Dendritic cell treated with granulocyte-macrophage colony-stimulating factor and Interleukin-4, amounts not matched to agents 40 ng/mL and 50 ng/mL, for 4 days (primary cell): ENCODE results near the gene ATL1.

Source experiments
- H3K27ac Mint-ChIP-seq: one replicate; pipeline ENCODE4 v1.8.0; 2022; ENCODE audit warnings: mild to moderate bottlenecking, mixed read lengths
- H3K27me3 Mint-ChIP-seq: one replicate; pipeline ENCODE4 v1.8.0; 2022; ENCODE audit warnings: mild to moderate bottlenecking, mixed read lengths
- H3K36me3 Mint-ChIP-seq: one replicate; pipeline ENCODE4 v1.8.0; 2022; ENCODE audit warnings: low read depth, mixed read lengths
- H3K4me1 Mint-ChIP-seq: one replicate; pipeline ENCODE4 v1.8.0; 2022; ENCODE audit warnings: low read depth, mixed read lengths
- H3K4me3 Mint-ChIP-seq: one replicate; pipeline ENCODE4 v1.8.0; 2022; ENCODE audit warnings: mild to moderate bottlenecking, moderate library complexity, mixed read lengths
- H3K9me3 Mint-ChIP-seq: one replicate; pipeline ENCODE4 v1.8.0; 2022; ENCODE audit warnings: mixed read lengths
- intact Hi-C: fragments of 100-400 bp; cut with micrococcal nuclease; formaldehyde crosslinking; loops from one replicate; pipeline ENCODE4 v1.15.0; 2022

The ATL1 gene

GRCh38 chr14:50600849-50601248 is 40.9 kb downstream of the ATL1 start:
- Mint-ChIP-seq H3K4me1 (no peaks in the 10 kb centered on the region), H3K27ac (no peak overlapping the region), H3K9me3 (no peaks in the 10 kb centered on the region), H3K27me3 (no peaks in the 10 kb centered on the region), H3K36me3 (no peaks in the 10 kb centered on the region), H3K4me3 (no peak overlapping the region)
- intact Hi-C loops = loop anchor here (2.0 to 5.0 kb wide), 2 partner anchors 114 to 171 kb away; no protein-coding TSS in a partner anchor

GRCh38 chr14:50601394-50601793 is 41.4 kb downstream of the ATL1 start:
- intact Hi-C loops = loop anchor here (2.0 to 5.0 kb wide), 2 partner anchors 113 to 171 kb away; no protein-coding TSS in a partner anchor
- H3K27me3 Mint-ChIP-seq = no peaks in the 10 kb centered on the region

GRCh38 chr14:50602035-50602434 is 42.1 kb downstream of the ATL1 start:
- Mint-ChIP-seq H3K27ac (no peak overlapping the region), H3K9me3 (no peaks in the 10 kb centered on the region), H3K4me1 (no peaks in the 10 kb centered on the region), H3K27me3 (no peaks in the 10 kb centered on the region), H3K36me3 (no peaks in the 10 kb centered on the region), H3K4me3 (no peak overlapping the region)
- intact Hi-C loops = loop anchor here (5.0 kb wide), 1 partner anchor 170 kb away; no protein-coding TSS in a partner anchor

More at GRCh38 chr14:50601394-50601793, 41.4 kb downstream of the ATL1 start:
- H3K4me3 Mint-ChIP-seq = no peak overlapping the region
- H3K9me3 Mint-ChIP-seq = no peaks in the 10 kb centered on the region
- H3K4me1 Mint-ChIP-seq = no peaks in the 10 kb centered on the region
- no peaks in the 10 kb centered on the region for H3K36me3 Mint-ChIP-seq
- no peak overlapping the region for H3K27ac Mint-ChIP-seq

- intact Hi-C loops = loop anchor here (5.0 kb wide), 1 partner anchor 169 kb away; no protein-coding TSS in a partner anchor
- H3K4me3 Mint-ChIP-seq = no peak overlapping the region
- H3K9me3 Mint-ChIP-seq = no peaks in the 10 kb centered on the region
- no peaks in the 10 kb centered on the region for H3K27me3 Mint-ChIP-seq
- H3K36me3 Mint-ChIP-seq = no peaks in the 10 kb centered on the region
- no peaks in the 10 kb centered on the region for H3K4me1 Mint-ChIP-seq
- H3K27ac Mint-ChIP-seq = no peak overlapping the region
Measured at GRCh38 chr14:50603565-50603964, 43.6 kb downstream of the ATL1 start.

GRCh38 chr14:50605766-50606165 is 45.8 kb downstream of the ATL1 start:
- intact Hi-C loops = no loop called here
- no peaks in the 10 kb centered on the region for H3K36me3 Mint-ChIP-seq
- H3K9me3 Mint-ChIP-seq = no peaks in the 10 kb centered on the region
- no peak overlapping the region for H3K27ac Mint-ChIP-seq
- H3K4me3 Mint-ChIP-seq = no peak overlapping the region
- no peaks in the 10 kb centered on the region for H3K4me1 Mint-ChIP-seq
- no peaks in the 10 kb centered on the region for H3K27me3 Mint-ChIP-seq

- Mint-ChIP-seq H3K4me3 (no peak overlapping the region), H3K9me3 (no peaks in the 10 kb centered on the region), H3K36me3 (no peaks in the 10 kb centered on the region), H3K27me3 (no peaks in the 10 kb centered on the region), H3K27ac (no peak overlapping the region), H3K4me1 (no peaks in the 10 kb centered on the region)
- intact Hi-C loops = no loop called here
Measured at GRCh38 chr14:50606468-50606867, 46.5 kb downstream of the ATL1 start.

- no peak overlapping the region for H3K27ac Mint-ChIP-seq
- no peaks in the 10 kb centered on the region for H3K9me3 Mint-ChIP-seq
Measured at GRCh38 chr14:50607181-50607580, 47.2 kb downstream of the ATL1 start.

GRCh38 chr14:50607761-50608160 is 47.8 kb downstream of the ATL1 start:
- intact Hi-C loops = no loop called here
- Mint-ChIP-seq H3K4me1 (no peaks in the 10 kb centered on the region), H3K27me3 (no peaks in the 10 kb centered on the region)

More at GRCh38 chr14:50607181-50607580, 47.2 kb downstream of the ATL1 start:
- Mint-ChIP-seq H3K36me3 (no peaks in the 10 kb centered on the region), H3K4me1 (no peaks in the 10 kb centered on the region), H3K27me3 (no peaks in the 10 kb centered on the region), H3K4me3 (no peak overlapping the region)
- intact Hi-C loops = no loop called here

GRCh38 chr14:50608302-50608851 is 48.4 kb downstream of the ATL1 start:
- Mint-ChIP-seq H3K4me1 (no peaks in the 10 kb centered on the region), H3K4me3 (no peak overlapping the region), H3K27ac (no peak overlapping the region), H3K27me3 (no peaks in the 10 kb centered on the region), H3K36me3 (no peaks in the 10 kb centered on the region), H3K9me3 (no peaks in the 10 kb centered on the region)
- intact Hi-C loops = no loop called here

More at GRCh38 chr14:50607761-50608160, 47.8 kb downstream of the ATL1 start:
- H3K27ac Mint-ChIP-seq = no peak overlapping the region
- no peaks in the 10 kb centered on the region for H3K36me3 Mint-ChIP-seq
- no peaks in the 10 kb centered on the region for H3K9me3 Mint-ChIP-seq
- no peak overlapping the region for H3K4me3 Mint-ChIP-seq

GRCh38 chr14:50610465-50610864 is 50.5 kb downstream of the ATL1 start:
- no peaks in the 10 kb centered on the region for H3K27me3 Mint-ChIP-seq
- H3K9me3 Mint-ChIP-seq = no peaks in the 10 kb centered on the region
- H3K4me3 Mint-ChIP-seq = no peak overlapping the region
- no peak overlapping the region for H3K27ac Mint-ChIP-seq
- H3K4me1 Mint-ChIP-seq = no peaks in the 10 kb centered on the region
- H3K36me3 Mint-ChIP-seq = no peaks in the 10 kb centered on the region
- intact Hi-C loops = no loop called here

- intact Hi-C loops = no loop called here
- Mint-ChIP-seq H3K4me1 (no peaks in the 10 kb centered on the region), H3K27me3 (no peaks in the 10 kb centered on the region), H3K27ac (no peak overlapping the region), H3K9me3 (no peaks in the 10 kb centered on the region), H3K4me3 (no peak overlapping the region), H3K36me3 (no peaks in the 10 kb centered on the region)
Measured at GRCh38 chr14:50612806-50613205, 52.9 kb downstream of the ATL1 start.

GRCh38 chr14:50615056-50615455 is 55.1 kb downstream of the ATL1 start:
- H3K4me1 Mint-ChIP-seq = no peaks in the 10 kb centered on the region
- H3K9me3 Mint-ChIP-seq = no peaks in the 10 kb centered on the region
- no peaks in the 10 kb centered on the region for H3K36me3 Mint-ChIP-seq
- no peak overlapping the region for H3K27ac Mint-ChIP-seq
- no peak overlapping the region for H3K4me3 Mint-ChIP-seq
- intact Hi-C loops = no loop called here
- H3K27me3 Mint-ChIP-seq = no peaks in the 10 kb centered on the region

- Mint-ChIP-seq H3K27ac (no peak overlapping the region), H3K36me3 (no peaks in the 10 kb centered on the region), H3K4me1 (no peaks in the 10 kb centered on the region), H3K9me3 (no peaks in the 10 kb centered on the region), H3K4me3 (no peak overlapping the region), H3K27me3 (no peaks in the 10 kb centered on the region)
- intact Hi-C loops = no loop called here
Measured at GRCh38 chr14:50615552-50615951, 55.6 kb downstream of the ATL1 start.

GRCh38 chr14:50616275-50616674 is 56.3 kb downstream of the ATL1 start:
- Mint-ChIP-seq H3K4me3 (no peak overlapping the region), H3K27ac (no peak overlapping the region), H3K36me3 (no peaks in the 10 kb centered on the region), H3K4me1 (no peaks in the 10 kb centered on the region), H3K27me3 (no peaks in the 10 kb centered on the region), H3K9me3 (no peaks in the 10 kb centered on the region)
- intact Hi-C loops = no loop called here

- Mint-ChIP-seq H3K4me3 (no peak overlapping the region), H3K36me3 (no peaks in the 10 kb centered on the region), H3K9me3 (no peaks in the 10 kb centered on the region), H3K27me3 (no peaks in the 10 kb centered on the region), H3K4me1 (no peaks in the 10 kb centered on the region), H3K27ac (no peak overlapping the region)
- intact Hi-C loops = loop anchor here (1.0 kb wide), 1 partner anchor 95 kb away; no protein-coding TSS in a partner anchor
Measured at GRCh38 chr14:50619569-50620141, 59.7 kb downstream of the ATL1 start.
